ENCODE measurements around the gene HLA-DRB1.

DNA sequence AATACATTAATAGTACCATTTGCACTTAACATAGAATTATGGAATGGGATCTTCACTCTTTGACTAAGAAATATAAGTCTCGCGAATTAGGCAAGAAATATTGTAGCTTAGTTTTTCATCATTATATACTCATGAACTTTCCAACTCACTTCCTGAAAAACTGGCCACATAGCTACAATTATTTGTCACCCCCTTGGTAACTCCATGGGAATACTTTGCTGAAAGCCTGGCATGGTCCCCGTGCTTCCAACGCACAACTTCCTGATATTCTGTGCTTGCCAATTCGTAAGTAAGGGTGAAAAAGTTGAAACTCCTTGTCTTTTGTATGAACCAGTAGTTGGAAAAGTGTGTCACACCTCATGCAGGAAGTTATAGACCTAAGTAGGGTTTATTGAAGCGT is 23.8 kb upstream of the HLA-DRB1 start:
- TF ChIP-seq POLR2AphosphoS5 (IDR thresholded peaks at IDR 0.05; ENCODE audit: low read depth, low read length): no peak
- TF ChIP-seq, protein P1, sequence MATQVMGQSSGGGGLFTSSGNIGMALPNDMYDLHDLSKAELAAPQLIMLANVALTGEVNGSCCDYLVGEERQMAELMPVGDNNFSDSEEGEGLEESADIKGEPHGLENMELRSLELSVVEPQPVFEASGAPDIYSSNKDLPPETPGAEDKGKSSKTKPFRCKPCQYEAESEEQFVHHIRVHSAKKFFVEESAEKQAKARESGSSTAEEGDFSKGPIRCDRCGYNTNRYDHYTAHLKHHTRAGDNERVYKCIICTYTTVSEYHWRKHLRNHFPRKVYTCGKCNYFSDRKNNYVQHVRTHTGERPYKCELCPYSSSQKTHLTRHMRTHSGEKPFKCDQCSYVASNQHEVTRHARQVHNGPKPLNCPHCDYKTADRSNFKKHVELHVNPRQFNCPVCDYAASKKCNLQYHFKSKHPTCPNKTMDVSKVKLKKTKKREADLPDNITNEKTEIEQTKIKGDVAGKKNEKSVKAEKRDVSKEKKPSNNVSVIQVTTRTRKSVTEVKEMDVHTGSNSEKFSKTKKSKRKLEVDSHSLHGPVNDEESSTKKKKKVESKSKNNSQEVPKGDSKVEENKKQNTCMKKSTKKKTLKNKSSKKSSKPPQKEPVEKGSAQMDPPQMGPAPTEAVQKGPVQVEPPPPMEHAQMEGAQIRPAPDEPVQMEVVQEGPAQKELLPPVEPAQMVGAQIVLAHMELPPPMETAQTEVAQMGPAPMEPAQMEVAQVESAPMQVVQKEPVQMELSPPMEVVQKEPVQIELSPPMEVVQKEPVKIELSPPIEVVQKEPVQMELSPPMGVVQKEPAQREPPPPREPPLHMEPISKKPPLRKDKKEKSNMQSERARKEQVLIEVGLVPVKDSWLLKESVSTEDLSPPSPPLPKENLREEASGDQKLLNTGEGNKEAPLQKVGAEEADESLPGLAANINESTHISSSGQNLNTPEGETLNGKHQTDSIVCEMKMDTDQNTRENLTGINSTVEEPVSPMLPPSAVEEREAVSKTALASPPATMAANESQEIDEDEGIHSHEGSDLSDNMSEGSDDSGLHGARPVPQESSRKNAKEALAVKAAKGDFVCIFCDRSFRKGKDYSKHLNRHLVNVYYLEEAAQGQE (IDR thresholded peaks at IDR 0.05; ENCODE audit: insufficient read depth in 1 of 2, low read depth in 2 of 2, low read length in 2 of 2): no peak
